Activated naive CD4-positive, alpha-beta T cell (primary cell): Measurements from ENCODE around the gene PPP2R2D.

Experiments used
- DNase-seq, 4 experiments: peaks; one replicate each; lab custom pipeline; 2025; lab: John Stamatoyannopoulos, UW

The PPP2R2D gene

DNA sequence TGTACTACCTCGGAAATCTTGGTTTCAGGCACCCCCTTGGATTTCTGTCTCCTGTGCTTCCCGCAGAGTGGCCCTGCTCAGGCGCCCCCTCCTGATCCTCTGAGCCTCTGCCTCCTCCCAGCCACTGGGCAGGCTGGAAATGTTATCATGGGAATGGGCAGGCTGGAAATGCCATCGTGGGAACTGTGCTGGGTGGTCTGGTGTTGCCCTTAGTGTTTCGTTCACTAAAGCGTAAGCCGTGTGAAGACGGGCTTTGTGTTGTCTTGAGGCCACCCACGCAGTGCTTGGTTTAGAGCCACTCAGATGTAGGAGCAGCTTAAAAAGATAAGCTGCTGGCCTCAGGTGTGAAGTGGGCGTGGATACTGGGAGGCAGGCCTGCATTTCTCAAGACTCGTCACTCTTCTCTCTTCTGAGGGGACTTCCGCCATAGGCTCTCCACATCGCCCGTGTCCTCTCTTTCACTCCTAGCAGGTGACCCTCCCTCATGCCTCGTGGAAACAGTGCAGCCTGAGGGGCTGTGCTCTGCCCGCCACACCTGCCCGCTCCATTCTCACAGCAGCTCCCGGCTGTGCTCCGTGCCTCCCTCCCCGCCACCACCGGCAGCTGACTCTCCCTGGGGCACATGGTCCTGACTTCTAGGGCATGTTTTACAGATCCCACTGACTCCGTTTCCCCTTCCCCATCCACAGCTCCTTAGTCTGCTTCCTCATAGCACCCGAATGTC lies 28.5 kb downstream of the PPP2R2D start:
- DNase-seq, result no peak

DNA sequence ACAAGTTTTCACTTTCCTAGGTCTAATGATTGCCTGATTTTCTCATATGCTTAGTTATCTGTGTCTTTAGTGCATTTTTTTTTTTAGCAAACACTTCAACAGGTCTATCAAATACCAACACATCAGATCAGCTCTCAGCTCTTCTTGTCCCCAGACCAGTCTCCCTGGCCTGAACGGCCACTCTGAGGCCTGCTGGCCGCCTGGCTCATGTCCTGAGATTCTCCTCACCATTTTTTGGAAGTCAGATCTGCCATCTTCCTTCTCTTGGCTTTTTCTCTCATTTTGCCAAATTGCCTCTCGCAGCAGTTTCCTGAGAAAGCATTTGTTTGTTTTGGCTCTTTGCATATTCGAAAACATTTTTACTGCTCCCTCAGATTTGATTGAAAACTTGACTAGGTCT lies 29.3 kb downstream of the PPP2R2D start:
- no peak for DNase-seq

DNA sequence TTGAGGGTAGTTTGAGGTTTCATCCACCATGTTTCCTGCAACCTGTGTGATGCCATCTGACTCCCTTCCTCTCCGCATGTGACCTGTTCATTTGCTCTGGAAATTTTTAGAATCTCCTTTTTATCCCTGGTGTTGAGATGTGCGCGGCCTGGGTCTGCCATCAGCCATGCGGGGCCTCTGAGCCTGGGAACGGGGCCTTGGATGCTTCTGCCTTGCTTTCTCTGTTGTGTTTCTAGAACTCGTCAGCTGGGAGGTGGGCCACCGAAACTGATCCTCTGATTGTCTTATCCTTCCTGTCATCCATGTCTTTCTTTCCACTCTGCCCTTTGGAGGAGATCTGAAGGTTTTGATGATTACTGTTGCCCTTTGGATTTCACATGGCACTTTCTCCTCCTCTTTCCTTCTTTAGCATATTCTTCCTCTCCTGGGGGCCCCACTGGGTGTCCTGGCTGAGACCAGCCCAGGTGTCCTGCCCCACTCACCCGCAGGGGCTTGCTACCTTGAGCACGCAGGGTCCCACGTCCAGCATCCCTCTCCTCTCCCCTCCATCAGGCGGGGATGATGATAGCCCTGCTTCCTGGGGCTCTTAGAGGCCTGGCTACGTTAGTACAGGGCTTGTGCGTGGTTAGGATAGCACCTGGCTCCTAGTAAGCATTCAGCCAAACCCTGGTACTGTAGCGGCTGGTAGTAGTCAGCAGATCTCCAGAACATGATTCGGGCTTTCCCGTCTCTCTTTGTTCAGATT lies 29.9 kb downstream of the PPP2R2D start:
- DNase-seq, result no peak

DNA sequence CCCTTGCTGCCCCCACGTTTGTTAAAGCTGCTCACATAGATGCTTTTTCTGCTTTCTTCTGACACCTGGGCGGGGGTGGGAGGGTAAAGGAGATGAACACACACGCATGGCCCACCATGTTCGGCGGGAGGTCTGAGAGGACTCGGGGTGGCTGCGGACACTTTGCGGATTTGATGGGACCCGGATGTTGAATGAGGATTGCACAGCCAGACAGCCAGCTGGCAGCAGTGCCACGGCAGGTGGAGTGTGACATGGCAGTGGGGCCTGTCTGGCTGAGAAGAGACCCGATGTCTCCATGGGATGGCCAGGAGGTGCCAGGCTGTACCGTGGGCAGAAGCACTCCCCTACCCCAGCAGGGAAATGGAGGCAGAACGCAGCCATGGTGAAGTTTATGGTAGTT lies 31.2 kb downstream of the PPP2R2D start:
- no peak for DNase-seq

DNA sequence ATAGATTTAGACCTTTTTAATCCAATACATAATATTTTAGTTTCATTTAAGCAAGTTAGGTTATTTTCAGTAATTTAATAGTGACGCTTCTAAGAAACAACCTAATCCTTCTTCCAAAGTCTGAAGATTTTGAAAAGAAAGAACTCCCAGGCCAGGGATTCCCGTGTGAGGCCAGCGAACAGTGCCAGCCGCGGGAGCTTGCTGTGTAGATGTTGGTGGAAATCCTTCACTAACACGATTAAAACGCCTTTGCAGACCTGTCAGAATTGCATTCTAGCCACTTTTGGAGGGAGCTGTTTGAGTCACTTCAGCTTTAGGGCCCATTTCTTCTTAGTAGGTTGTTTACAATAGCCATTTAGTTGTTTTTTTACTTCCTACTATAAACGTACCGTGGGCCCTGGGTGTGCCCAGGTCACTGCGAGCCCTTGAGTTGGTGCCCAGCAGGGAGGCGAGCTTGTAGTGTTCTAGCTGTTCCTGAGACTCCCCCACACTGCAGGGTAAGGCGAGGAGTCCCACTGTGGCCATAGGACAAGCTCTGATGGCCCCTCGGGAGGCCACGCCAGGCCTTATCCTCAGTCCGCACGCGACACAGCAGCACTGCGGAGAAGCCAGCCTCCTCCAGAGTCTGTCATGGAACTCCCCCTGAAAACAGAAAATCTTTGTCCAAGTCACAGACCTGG lies 32.3 kb downstream of the PPP2R2D start:
- DNase-seq, result no peak

DNA sequence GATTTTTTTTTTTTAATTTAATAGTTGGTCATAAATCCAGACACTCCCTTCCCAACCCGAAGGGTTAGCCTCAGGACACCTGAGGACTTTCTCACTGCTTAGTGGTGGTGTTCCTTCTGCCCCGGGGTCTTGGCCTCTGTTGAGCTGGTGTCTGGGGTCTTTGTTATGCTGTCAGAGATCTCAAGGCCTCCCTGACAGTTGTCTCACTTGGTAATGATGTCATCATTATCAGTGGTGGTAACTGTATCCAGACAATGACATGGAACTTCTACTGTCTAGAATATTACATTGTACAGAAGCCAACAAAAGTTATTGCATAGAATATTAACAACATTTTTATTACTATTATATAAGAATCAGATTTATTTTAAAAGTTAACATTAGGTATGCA lies 32.9 kb downstream of the PPP2R2D start:
- DNase-seq, result no peak

DNA sequence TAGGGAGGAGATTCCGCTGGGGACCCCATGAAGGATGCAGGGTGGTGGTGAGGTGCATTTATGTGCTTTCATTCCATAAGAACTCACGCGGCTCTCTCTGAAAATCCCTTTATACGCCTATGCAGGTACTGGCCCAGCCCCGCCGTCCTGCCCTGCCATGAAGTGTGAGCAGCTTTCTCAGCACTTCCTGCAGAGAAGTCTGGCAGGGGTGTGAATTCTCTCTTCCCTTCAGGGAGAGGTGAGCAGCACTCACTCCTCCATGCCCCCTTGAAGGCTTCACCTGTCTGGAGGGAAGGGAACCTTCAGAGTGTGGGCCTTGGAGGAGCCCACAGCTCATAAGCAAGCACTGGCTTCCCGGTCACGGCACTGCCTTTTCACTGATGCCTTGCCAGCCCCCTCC lies 34.0 kb downstream of the PPP2R2D start:
- DNase-seq, result no peak

DNA sequence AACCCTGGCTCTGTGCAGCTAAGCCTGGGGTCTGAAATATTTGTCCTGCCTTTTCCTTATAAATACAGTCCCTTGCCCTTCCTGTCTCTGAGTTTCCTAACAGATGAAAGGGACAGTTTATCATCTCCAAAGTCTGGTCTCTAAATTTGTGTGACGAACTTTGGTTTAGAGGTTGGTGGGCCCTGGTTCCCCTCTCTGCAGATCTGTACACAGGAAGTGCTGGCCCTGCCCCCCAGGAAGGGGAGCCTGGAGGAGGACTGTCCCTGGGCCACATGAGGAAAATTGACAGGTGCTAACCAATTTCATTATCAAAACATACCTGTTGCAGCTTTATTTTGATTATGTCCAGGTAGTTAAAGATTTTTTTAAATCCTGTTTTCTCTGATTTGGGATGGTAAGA lies 34.5 kb downstream of the PPP2R2D start:
- DNase-seq, result no peak

DNA sequence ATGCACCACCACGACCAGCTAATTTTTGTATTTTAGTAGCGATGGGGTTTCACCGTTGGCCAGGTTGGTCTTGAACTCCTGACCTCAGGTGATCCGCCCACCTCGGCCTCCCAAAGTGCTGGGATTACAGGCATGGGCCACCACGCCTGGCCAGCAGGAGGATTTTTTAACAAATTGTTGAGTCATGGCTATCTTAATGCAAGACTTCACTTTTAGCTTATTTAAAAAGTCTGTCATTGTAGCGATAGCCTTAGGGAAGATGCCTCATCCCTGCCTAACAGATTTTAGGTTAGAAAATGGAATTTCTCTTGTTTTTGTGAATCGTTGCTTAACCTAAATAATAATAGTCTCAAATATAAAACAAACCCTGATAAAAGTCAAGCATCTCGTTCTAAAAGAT lies 35.5 kb downstream of the PPP2R2D start:
- DNase-seq, result no peak

DNA sequence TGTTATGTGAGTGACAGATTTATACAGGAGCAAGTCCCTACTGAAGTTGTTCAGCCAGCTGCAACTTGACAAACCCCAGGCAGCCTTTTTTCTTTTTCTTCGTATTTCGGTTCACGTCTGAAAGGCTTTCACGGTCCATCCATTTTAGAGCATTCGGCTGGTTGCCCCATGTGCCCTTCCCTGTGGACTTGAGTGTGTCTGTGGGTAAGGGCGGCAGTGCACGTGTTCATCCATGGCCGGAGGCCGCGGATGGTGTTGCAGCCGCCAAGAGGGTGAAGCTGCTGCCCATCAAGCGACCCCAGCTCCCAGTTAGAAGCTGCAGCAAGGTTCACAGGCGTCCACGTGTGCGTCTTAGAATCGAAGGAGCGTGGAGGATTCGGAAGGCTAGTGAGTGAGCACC lies 35.9 kb downstream of the PPP2R2D start:
- DNase-seq, result no peak

DNA sequence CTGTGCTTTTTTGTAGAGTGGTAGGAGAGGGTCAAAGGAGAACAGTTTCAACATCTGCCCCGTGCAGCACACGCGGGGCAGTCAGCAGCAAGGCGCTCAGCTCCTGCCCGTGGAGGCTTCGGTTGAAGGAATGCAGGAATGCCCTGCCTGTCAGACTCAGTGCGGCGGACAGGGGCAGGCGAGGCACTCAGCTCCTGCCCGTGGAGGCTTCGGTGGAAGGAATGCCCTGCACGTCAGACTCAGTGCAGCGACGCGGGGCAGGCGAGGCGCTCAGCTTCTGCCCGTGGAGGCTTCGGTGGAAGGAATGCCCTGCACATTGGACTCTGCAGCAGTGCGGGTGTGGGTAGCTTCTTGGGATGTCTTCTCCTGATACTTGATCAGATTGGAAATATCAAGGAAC lies 37.0 kb downstream of the PPP2R2D start:
- no peak for DNase-seq

DNA sequence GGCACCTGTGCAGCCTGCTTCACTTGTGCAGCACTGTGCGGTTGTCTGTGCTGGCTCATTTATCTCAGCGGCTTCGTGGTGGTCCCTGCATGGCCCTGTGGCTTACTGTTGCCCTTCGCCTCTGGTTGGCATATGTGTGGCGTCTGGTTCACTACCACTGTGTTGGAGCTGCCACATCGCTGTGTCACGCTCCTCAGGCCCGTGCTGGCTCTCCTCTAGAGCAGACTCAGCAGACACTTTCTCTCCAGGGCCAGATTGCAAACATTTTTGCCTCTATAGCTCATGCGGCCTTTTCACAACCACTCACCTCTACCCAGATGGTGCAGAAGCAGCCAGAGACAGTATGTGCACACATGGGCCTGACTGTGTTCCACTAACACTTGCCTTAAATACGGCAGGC lies 37.9 kb downstream of the PPP2R2D start:
- DNase-seq, result no peak

DNA sequence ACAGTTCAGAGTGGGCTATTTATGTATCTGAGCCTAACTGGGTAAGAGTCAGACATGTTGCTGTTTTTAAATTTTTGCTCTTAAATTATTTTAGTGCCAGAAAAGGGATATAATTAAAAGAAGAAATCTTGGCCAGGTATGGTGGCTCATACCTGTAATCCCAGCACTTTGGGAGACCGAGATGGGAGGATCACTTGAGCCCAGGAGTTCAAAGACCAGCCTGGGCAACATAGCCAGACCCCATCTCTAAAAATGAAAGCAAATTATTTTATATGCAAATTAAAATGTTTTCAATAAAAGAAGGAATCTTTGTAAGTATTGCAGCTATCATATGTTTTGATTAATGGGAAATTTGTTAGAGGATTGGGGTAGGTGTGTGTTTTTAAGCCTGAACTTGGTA lies 41.6 kb downstream of the PPP2R2D start:
- DNase-seq, result no peak

DNA sequence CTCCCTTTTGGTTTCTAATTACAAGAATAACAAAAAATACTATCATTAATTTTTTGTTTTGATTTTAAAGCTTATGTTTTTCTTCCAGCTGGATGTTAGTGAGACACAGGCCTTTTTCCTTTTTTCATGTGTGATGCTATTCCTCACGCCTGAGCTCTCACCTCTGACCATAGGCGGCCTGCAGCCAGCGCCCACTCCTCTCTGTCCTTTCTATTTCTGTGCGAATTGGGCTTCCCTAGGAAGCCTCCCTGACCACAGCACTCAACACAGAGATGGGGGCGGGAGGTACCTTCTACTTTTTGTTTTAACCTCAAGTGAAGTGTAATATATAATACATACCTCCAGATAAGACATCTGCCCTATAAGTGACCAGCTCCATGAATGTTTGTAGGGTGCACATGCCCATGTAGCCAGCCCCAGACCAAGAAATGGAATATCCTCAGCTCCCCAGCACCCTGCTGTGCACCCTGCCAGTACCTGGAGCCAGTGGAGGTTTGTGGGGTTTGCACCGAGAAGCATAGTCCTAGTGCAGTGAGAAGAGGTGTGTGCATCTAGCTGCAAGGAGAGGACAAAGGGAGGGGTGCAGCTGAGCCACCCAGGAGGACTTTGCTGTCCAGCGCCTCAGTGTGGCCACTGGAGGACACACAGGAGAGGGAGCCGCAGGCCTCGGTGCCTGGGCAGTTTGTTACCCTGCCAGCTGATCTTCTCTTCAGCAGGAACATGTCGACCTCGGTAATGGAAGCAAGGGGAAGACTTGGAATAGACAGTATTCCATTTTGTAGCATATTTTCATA lies 42.4 kb downstream of the PPP2R2D start:
- DNase-seq, result no peak

DNA sequence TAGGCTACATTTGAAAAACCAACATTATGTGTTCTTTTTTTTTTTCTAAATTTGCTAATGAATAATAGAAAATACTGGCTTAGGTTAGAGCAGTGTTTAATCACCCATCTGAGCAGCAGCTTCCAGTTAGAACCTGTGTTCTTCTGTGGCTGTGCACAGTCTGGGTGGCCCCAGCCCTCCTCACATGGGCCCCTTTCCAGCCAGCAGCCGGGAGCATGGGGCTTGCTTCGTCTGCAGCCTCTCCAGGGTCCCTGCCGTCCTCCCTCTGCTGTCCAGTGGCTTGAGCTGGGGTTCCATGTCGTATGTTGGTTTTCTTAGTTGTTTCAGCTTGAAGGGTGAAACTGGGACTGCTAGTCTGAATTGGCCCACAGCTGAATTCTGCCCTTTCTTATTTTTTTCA lies 43.6 kb downstream of the PPP2R2D start:
- no peak for DNase-seq

DNA sequence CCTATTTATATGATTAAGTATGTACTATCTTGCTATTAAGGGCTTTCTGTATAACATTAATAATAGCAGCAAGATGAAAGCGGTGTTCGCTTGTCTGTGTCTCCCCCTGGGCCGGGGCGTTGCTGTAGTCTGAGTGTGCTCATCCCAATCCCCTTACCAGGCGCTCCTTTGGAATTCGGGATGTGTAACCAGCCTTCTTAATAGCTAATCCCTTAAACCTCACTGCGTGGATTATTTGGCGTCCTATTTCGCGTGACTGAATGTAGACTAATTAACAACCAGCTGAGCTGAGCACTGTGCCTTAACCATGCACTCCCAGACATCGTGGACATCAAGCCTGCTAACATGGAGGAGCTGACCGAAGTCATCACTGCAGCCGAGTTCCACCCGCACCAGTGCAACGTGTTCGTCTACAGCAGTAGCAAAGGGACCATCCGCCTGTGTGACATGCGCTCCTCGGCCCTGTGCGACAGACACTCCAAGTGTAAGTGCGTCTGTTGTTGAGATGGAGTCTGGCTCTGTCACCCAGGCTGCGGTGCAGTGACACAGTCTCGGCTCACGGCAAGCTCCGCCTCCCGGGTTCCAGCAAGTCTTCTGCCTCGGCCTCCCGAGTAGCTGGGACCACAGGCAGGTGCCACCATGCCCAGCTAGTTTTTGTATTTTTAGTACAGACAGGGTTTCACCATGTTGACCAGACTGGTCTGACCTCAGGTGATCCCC lies 44.3 kb downstream of the PPP2R2D start:
- no peak for DNase-seq

DNA sequence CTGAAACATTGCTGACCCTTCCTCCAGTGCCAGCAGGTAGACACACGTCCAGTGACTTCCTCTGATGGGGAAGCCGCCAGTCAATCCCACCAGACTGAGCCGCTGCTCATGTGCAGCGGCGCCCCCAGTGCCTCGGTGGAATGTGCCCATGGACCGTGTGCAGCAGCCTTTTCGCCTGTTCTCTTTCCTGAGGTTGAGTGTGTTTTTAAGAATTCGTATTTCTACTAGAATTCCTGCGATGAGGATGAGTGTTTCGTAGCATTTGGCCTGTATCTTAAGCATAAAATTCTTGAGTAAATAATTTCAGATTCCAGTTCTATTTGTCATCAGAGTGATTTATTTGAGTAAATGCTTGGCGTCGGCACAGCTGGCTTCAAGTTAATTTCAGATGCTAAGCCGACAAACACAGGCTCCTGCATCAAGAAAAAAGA lies 45.5 kb downstream of the PPP2R2D start:
- DNase-seq, result no peak

DNA sequence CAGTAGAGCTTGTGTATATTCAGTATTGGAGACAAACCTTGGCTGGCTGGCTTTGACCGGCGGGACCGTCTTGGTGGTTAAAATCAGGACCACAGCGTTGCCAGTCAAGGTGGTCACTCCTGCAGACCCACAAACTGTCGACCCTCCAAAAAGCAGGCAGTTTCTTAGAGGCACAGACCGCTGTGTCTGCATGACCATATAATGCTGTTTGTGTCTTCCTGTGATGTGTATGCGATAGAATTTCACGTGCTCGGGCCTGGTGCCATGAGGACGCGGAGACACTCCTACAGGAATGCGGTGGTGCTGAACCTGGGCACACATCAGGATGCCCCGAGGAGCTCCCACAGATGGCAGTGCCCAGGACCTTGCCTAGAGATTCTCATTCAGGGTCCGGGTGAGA lies 46.1 kb downstream of the PPP2R2D start:
- no peak for DNase-seq

DNA sequence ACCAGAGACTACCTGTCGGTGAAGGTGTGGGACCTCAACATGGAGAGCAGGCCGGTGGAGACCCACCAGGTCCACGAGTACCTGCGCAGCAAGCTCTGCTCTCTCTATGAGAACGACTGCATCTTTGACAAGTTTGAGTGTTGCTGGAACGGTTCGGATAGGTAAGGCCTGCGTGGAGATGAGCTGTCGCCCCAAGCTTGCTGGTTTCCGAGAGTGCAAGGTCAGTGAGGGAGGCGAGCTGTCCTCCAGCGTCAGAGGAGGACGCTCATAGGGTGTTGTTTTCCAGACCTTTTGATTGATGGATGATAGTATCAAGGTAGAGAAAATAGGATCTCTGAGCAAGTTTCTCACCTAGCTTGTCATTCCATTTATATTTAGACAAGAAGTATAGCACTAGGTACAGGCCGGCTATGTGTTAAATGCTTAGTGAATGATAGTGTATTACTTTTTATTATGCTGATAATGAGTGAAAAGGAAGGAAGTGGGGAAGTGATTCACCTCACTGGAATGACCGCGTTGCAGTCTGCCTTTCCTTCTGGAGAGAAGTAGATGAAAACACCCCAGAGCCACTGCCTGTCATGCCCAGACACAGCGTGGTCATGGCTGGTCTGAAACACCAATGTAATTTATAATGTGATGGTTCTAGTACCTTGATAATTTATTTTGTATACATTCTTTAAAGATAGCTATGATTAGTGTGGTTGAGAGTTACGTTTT lies 47.0 kb downstream of the PPP2R2D start:
- no peak for DNase-seq

DNA sequence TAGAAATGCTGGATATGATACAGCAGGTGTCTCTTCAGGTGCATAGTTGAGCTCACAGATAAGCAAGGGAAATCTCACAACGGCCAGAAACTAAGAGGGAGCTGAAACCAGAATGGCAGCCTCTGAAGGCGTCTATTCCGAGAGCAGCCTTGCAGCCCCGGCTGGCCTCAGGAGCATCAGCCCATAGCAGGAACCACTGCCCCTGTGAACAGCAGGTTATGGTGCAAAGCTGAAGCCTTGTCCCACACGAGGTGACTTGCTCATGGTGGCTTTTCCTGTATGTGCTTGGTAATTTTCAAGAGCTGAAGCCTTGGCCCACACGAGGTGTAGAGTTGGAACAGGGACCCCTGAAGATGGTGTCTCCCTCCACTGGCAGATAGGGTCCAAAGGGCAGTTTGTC lies 47.7 kb downstream of the PPP2R2D start:
- no peak for DNase-seq
